K562 (cell line): Measurements from ENCODE around the gene LITAF. TPM values are rescaled to one million over a fixed set of nuclear protein-coding genes. Genes with fewer than 3 reads are reported as not detected.
A peak's percentile ranks its signal among the peaks of the same experiment; 100 is the strongest.

Source experiments
- ATAC-seq: fragments of 200-7000 bp; cut with Tn5 transposase; 3 replicates; pipeline ENCODE4 v1.9.1; 2020; ENCODE audit warnings: moderate library complexity
- BruUV-seq: library from RNA; stranded (reverse); fragments of 400-500 nt; replicated peaks from 2 replicates; lab custom pipeline; 2021; lab: Mats Ljungman, UMichigan
- CTCF ChIA-PET: fragments of 300-600 bp; formaldehyde crosslinking; extraction: SDS; loops from one replicate; lab custom pipeline; 2021; ENCODE audit warnings: low intra/inter-chr PET ratio; lab: Yijun Ruan, JAX
- POLR2A ChIA-PET: fragments of 300-600, 350-650 bp; sonication (Branson Sonifier 250); formaldehyde crosslinking; extraction: SDS; loops from one replicate; lab custom pipeline; 2021; ENCODE audit warnings: antibody characterized with exemption, inconsistent platforms; lab: Yijun Ruan, JAX
- DNase-seq, 4 experiments: peaks; one replicate each; pipeline versions ENCODE4 v3.0.0 to v3.0.0-alpha.2; 2011 to 2018; ENCODE audit warnings: low spot score in 3 of 4, mixed read lengths in 3 of 4; ENCODE audit errors: extremely low read depth in 1 of 4
- FAIRE-seq: peaks from 2 replicates; lab custom pipeline; 2011; peaks lifted over from hg19 to GRCh38; lab: Jason Lieb, UNC
- H2AFZ ChIP-seq: 2 replicates; pipeline ENCODE4 v1.6.0; 2011; ENCODE audit warnings: low read depth, low read length, control low read depth, inconsistent platforms
- H3K27ac ChIP-seq: fragments of 200-600 bp; 3 replicates; pipeline ENCODE4 v1.8.0; 2011; ENCODE audit warnings: low read depth, mild to moderate bottlenecking, control low read depth, inconsistent platforms, low read length, moderate library complexity, mixed read lengths; ENCODE audit errors: extremely low read depth
- H3K27me3 ChIP-seq, 2 experiments: fragments of 300-600 bp in 1 of 2; 2 replicates in 1 of 2; 3 replicates in 1 of 2; pipeline versions ENCODE4 v1.6.0 to v1.8.0; 2011; ENCODE audit warnings: inconsistent platforms in 2 of 2, low read length in 2 of 2, mild to moderate bottlenecking in 1 of 2, mixed read lengths in 1 of 2, moderate library complexity in 1 of 2; ENCODE audit not compliant: control insufficient read depth in 2 of 2, insufficient read depth in 2 of 2
- H3K36me3 ChIP-seq: fragments of 300-600 bp; 3 replicates; pipeline ENCODE4 v1.8.0; 2011; ENCODE audit warnings: mild to moderate bottlenecking, low read length, inconsistent platforms; ENCODE audit not compliant: control insufficient read depth, insufficient read depth
- H3K4me1 ChIP-seq, 2 experiments: fragments of 200-600 bp in 1 of 2; replicated peaks in 1 of 2; 2 replicates in 1 of 2; 3 replicates in 1 of 2; pipeline versions ENCODE4 v1.5.1 to v1.8.0; 2011; ENCODE audit warnings: inconsistent platforms in 2 of 2, low read length in 2 of 2, mild to moderate bottlenecking in 1 of 2, mixed read lengths in 1 of 2, moderate library complexity in 1 of 2; ENCODE audit not compliant: control insufficient read depth in 2 of 2, insufficient read depth in 2 of 2
- H3K4me2 ChIP-seq: 2 replicates; pipeline ENCODE4 v1.6.1; 2011; ENCODE audit warnings: low read length, control low read depth, inconsistent platforms, mixed read lengths; ENCODE audit not compliant: insufficient read depth
- H3K4me3 ChIP-seq: fragments of 200-600 bp; sonication (generic), shearing (Covaris generic); 2 replicates; pipeline ENCODE4 v1.5.1; 2016; ENCODE audit warnings: control low read depth, inconsistent platforms
- H3K79me2 ChIP-seq: fragments of 200-600 bp; 3 replicates; pipeline ENCODE4 v1.8.0; 2011; ENCODE audit warnings: low read length, inconsistent platforms; ENCODE audit not compliant: control insufficient read depth, insufficient read depth
- H3K9ac ChIP-seq, 2 experiments: 2 replicates each; pipeline versions ENCODE4 v1.6.0 to v1.6.1; 2011; ENCODE audit warnings: low read depth in 2 of 2, low read length in 2 of 2, control low read depth in 1 of 2, inconsistent platforms in 1 of 2, mild to moderate bottlenecking in 1 of 2, mixed read lengths in 1 of 2; ENCODE audit not compliant: insufficient read depth in 1 of 2
- H3K9me1 ChIP-seq: one replicate; pipeline ENCODE4 v1.6.0; 2011; ENCODE audit warnings: inconsistent platforms, mild to moderate bottlenecking, low read length, moderate library complexity; ENCODE audit not compliant: control insufficient read depth, insufficient read depth
- H3K9me3 ChIP-seq: replicated peaks from 2 replicates; pipeline ENCODE4 v1.5.1; 2011; ENCODE audit warnings: low read depth, low read length, inconsistent platforms; ENCODE audit not compliant: control insufficient read depth, insufficient read depth
- H4K20me1 ChIP-seq: replicated peaks from 2 replicates; pipeline ENCODE4 v1.6.1; 2011; ENCODE audit warnings: low read length, inconsistent platforms, mixed read lengths; ENCODE audit not compliant: control insufficient read depth, insufficient read depth
- BCOR ChIP-seq: fragments of 450-650 bp; IDR thresholded peaks from 2 replicates; pipeline ENCODE4 v1.6.1; 2016
- BRD4 ChIP-seq: fragments of 200-600 bp; sonication (generic); IDR thresholded peaks from 2 replicates; pipeline ENCODE4 v1.6.1; 2017; ENCODE audit warnings: inconsistent platforms
- CHD4 ChIP-seq: fragments of 200-600 bp; sonication (generic); IDR thresholded peaks from 3 replicates; pipeline ENCODE4 v1.6.1; 2012; ENCODE audit warnings: low read depth, mild to moderate bottlenecking, mixed read lengths, low read length, inconsistent platforms; ENCODE audit not compliant: insufficient read depth, insufficient replicate concordance, poor library complexity, severe bottlenecking
- DPF2 ChIP-seq: fragments of 450-650 bp; IDR thresholded peaks from 2 replicates; pipeline ENCODE4 v1.6.1; 2016
- HCFC1 ChIP-seq: IDR thresholded peaks from 2 replicates; pipeline ENCODE4 v1.6.1; 2012; ENCODE audit warnings: low read depth, low read length, improper control_type of control experiment
- HDAC2 ChIP-seq: fragments of 450-650 bp; IDR thresholded peaks from 2 replicates; pipeline ENCODE4 v1.6.1; 2016; ENCODE audit warnings: mild to moderate bottlenecking
- LARP7 ChIP-seq: fragments of 450-650 bp; IDR thresholded peaks from 2 replicates; pipeline ENCODE4 v1.6.1; 2016
- MCM3 ChIP-seq: fragments of 450-650 bp; IDR thresholded peaks from 2 replicates; pipeline ENCODE4 v1.6.1; 2016
- RBM25 ChIP-seq: fragments of 200-400 bp; formaldehyde crosslinking; IDR thresholded peaks from 2 replicates; pipeline ENCODE4 v1.6.1; 2018; ENCODE audit warnings: low read length, low read depth, moderate library complexity; ENCODE audit not compliant: severe bottlenecking
- RCOR1 ChIP-seq, 2 experiments: IDR thresholded peaks; 2 replicates each; pipeline ENCODE4 v1.6.1; 2012; ENCODE audit warnings: low read depth in 2 of 2, low read length in 2 of 2, borderline replicate concordance in 1 of 2, improper control_type of control experiment in 1 of 2
- SMAD1 ChIP-seq: fragments of 150-350 bp; IDR thresholded peaks from 2 replicates; pipeline ENCODE4 v1.6.1; 2014; ENCODE audit warnings: low read length, low read depth; ENCODE audit not compliant: partially characterized antibody
- SREBF1 ChIP-seq: fragments of 150-350 bp; IDR thresholded peaks from 2 replicates; pipeline ENCODE4 v1.6.1; 2014; ENCODE audit warnings: antibody characterized with exemption, low read depth, low read length, borderline replicate concordance
- WGBS: fragments of 100-300 bp; shearing (Covaris generic); methylation state at CpG from one replicate; pipeline ENCODE4 v1.1.6; 2016; ENCODE audit warnings: low coverage, mixed read lengths; ENCODE audit not compliant: insufficient coverage; ENCODE audit errors: missing lambda C conversion rate; 5-methylcytosine and 5-hydroxymethylcytosine counted together
- in situ Hi-C: fragments of 300-500 bp; cut with MboI; formaldehyde crosslinking; loops from 4 replicates; pipeline ENCODE4 v1.15.0; 2018; ENCODE audit warnings: inconsistent platforms, mixed read lengths
- intact Hi-C: fragments of 100-400 bp; cut with micrococcal nuclease; formaldehyde crosslinking; loops from 2 replicates; pipeline ENCODE4 v1.14.2; 2022
- polyA plus RNA-seq, 8 experiments: library from polyadenylated mRNA; depleted of rRNA in 4 of 8; stranded (reverse) in 5 of 8; unstranded in 3 of 8; fragments of >200 nt; fragmentation: Nextera tagmentation in 2 of 8; fragmentation: Illumina TruSeq in 1 of 8; extraction: Ambion mirVana in 2 of 8; extraction: Trizol in 1 of 8; gene quantifications; 2 replicates each; pipeline versions ENCODE4 v1.2.1 to v1.2.3, GENCODE V29; 2011 to 2014; ENCODE audit warnings: inconsistent platforms in 1 of 8, missing spikeins in 1 of 8
- total RNA-seq, 7 experiments: library from RNA; depleted of rRNA in 6 of 7; stranded (reverse); fragments of >200 nt in 6 of 7; fragmentation: Illumina TruSeq in 2 of 7; extraction: Trizol in 2 of 7; gene quantifications; 2 replicates each; pipeline versions ENCODE4 v1.2.1 to v1.2.3, GENCODE V29; 2011 to 2021; ENCODE audit warnings: low replicate concordance in 1 of 7
- TF ChIP-seq, protein P1 (sequence below): sonication (generic); formaldehyde crosslinking; IDR thresholded peaks from 2 replicates; pipeline ENCODE4 v1.8.1; 2023; ENCODE audit warnings: missing genetic modification reagents, mild to moderate bottlenecking, borderline replicate concordance
- TF ChIP-seq, protein P2 (sequence below): fragments of 250-450 bp; sonication (Bioruptor Pico); IDR thresholded peaks from 2 replicates; pipeline ENCODE4 v1.8.0; 2021; ENCODE audit warnings: borderline replicate concordance, mild to moderate bottlenecking, moderate library complexity; ENCODE audit not compliant: poor library complexity, severe bottlenecking
- TF ChIP-seq, protein P3 (sequence below): fragments of 150-350 bp; IDR thresholded peaks from 2 replicates; pipeline ENCODE4 v1.6.1; 2014; ENCODE audit warnings: low read depth, mild to moderate bottlenecking, low read length, borderline replicate concordance

Gene LITAF
- total and polyA plus RNA-seq, 9 of the 15 experiments (the other 6 are each of a cell fraction or from before 2014, with no cell fraction given): 4.1 to 17.8 (median 11.9) TPM

DNA sequence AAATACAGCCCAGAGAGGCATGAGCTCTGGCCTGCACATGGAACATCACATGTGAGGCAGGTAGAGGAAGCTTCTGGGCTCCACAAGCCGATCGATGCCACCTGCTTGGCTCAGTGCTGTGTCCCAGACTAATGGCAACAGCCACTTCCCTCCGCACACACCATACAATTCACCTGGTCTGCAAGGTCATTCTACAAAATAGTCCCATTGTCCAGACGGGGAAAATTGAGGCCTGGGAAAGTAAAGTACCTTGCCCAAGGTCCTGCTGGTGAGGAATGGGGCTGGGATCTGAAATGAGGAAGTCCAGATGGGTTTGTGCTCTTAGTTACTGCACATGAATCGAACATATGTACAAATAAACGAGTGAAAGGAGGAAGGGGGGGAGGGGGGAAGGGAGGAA lies 88.0 kb downstream of the LITAF start:
- DNase-seq (no peak), FAIRE-seq (no peak), ATAC-seq (no peak)
- Histone ChIP-seq H3K36me3 (no peaks in the 10 kb centered on the region), H3K27me3 (peaks cover 0 to 21% of the 10 kb centered on the region in 2 experiments; a peak in 3 of 5 replicates), H3K79me2 (no peaks in the 10 kb centered on the region), H4K20me1 (peaks cover 16% of the 10 kb centered on the region; the same call in 1 of the 2 replicates), H3K27ac (no peak overlapping the region), H3K9me1 (peaks cover 3% of the 10 kb centered on the region), H3K4me3 (no peak overlapping the region), H3K4me2 (no peak overlapping the region), H3K9ac (no peak overlapping the region), H2AFZ (no peak overlapping the region), H3K4me1 (peaks cover 10 to 21% of the 10 kb centered on the region in 2 experiments), H3K9me3 (no peaks in the 10 kb centered on the region)
- POLR2A ChIA-PET: no interaction called here
- CTCF ChIA-PET: no interaction called here
- in situ Hi-C loops (no loop called here), intact Hi-C loops (no loop called here)
- BruUV-seq: no TSS peak
- 19% methylated on average over 4 of the region's 6 CpGs for WGBS
- TF ChIP-seq SREBF1 (no peak), DPF2 (no peak), BRD4 (no peak), CHD4 (peak; percentile 38), RBM25 (peak; percentile 91), HDAC2 (0 out of 2 replicates have a peak, but pooled peaks have one; percentile 21), RCOR1 (IDR thresholded peaks at IDR 0.05; ENCODE audit: borderline replicate concordance in 1 of 2, low read depth in 2 of 2, low read length in 2 of 2) (peak in 1 of 2 experiments; percentile 57; a peak in 1 of 4 replicates), LARP7 (no peak), BCOR (peak; percentile 94), HCFC1 (no peak), SMAD1 (no peak), MCM3 (no peak)
- TF ChIP-seq, protein P1, sequence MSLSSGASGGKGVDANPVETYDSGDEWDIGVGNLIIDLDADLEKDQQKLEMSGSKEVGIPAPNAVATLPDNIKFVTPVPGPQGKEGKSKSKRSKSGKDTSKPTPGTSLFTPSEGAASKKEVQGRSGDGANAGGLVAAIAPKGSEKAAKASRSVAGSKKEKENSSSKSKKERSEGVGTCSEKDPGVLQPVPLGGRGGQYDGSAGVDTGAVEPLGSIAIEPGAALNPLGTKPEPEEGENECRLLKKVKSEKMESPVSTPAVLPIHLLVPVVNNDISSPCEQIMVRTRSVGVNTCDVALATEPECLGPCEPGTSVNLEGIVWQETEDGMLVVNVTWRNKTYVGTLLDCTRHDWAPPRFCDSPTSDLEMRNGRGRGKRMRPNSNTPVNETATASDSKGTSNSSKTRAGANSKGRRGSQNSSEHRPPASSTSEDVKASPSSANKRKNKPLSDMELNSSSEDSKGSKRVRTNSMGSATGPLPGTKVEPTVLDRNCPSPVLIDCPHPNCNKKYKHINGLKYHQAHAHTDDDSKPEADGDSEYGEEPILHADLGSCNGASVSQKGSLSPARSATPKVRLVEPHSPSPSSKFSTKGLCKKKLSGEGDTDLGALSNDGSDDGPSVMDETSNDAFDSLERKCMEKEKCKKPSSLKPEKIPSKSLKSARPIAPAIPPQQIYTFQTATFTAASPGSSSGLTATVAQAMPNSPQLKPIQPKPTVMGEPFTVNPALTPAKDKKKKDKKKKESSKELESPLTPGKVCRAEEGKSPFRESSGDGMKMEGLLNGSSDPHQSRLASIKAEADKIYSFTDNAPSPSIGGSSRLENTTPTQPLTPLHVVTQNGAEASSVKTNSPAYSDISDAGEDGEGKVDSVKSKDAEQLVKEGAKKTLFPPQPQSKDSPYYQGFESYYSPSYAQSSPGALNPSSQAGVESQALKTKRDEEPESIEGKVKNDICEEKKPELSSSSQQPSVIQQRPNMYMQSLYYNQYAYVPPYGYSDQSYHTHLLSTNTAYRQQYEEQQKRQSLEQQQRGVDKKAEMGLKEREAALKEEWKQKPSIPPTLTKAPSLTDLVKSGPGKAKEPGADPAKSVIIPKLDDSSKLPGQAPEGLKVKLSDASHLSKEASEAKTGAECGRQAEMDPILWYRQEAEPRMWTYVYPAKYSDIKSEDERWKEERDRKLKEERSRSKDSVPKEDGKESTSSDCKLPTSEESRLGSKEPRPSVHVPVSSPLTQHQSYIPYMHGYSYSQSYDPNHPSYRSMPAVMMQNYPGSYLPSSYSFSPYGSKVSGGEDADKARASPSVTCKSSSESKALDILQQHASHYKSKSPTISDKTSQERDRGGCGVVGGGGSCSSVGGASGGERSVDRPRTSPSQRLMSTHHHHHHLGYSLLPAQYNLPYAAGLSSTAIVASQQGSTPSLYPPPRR (CRISPR knock-in tag): no peak
- TF ChIP-seq, protein P2, sequence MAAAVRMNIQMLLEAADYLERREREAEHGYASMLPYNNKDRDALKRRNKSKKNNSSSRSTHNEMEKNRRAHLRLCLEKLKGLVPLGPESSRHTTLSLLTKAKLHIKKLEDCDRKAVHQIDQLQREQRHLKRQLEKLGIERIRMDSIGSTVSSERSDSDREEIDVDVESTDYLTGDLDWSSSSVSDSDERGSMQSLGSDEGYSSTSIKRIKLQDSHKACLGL (CRISPR knock-in tag): no peak
- TF ChIP-seq, protein P3, sequence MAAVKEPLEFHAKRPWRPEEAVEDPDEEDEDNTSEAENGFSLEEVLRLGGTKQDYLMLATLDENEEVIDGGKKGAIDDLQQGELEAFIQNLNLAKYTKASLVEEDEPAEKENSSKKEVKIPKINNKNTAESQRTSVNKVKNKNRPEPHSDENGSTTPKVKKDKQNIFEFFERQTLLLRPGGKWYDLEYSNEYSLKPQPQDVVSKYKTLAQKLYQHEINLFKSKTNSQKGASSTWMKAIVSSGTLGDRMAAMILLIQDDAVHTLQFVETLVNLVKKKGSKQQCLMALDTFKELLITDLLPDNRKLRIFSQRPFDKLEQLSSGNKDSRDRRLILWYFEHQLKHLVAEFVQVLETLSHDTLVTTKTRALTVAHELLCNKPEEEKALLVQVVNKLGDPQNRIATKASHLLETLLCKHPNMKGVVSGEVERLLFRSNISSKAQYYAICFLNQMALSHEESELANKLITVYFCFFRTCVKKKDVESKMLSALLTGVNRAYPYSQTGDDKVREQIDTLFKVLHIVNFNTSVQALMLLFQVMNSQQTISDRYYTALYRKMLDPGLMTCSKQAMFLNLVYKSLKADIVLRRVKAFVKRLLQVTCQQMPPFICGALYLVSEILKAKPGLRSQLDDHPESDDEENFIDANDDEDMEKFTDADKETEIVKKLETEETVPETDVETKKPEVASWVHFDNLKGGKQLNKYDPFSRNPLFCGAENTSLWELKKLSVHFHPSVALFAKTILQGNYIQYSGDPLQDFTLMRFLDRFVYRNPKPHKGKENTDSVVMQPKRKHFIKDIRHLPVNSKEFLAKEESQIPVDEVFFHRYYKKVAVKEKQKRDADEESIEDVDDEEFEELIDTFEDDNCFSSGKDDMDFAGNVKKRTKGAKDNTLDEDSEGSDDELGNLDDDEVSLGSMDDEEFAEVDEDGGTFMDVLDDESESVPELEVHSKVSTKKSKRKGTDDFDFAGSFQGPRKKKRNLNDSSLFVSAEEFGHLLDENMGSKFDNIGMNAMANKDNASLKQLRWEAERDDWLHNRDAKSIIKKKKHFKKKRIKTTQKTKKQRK: no peak
